ENCODE measurements around the gene SHH.

SHH gene

GRCh38 chr7:155810770-155811559 lies 1.3 kb downstream of the SHH start:
- no peak for DNase-seq
- intact Hi-C loops (cut with DNase I), result no loop called here

- intact Hi-C loops (cut with DNase I), result no loop called here
- DNase-seq, result peak in 6 of 42 donors; percentile 13 to 61 (median 32)
Observed at GRCh38 chr7:155809947-155810769, 2.1 kb downstream of the SHH start.

GRCh38 chr7:155809332-155809946 lies 2.8 kb downstream of the SHH start:
- intact Hi-C loops (cut with DNase I), result no loop called here

GRCh38 chr7:155808549-155809331 lies 3.5 kb downstream of the SHH start:
- intact Hi-C loops (cut with DNase I), result no loop called here

More at GRCh38 chr7:155809332-155809946, 2.8 kb downstream of the SHH start:
- DNase-seq, result peak in 6 of 42 donors; percentile 29 to 48 (median 46)

GRCh38 chr7:155807789-155808548 lies 4.3 kb downstream of the SHH start:
- DNase-seq, result no peak
- intact Hi-C loops (cut with DNase I), result no loop called here

More at GRCh38 chr7:155808549-155809331, 3.5 kb downstream of the SHH start:
- peak in 17 of 42 donors; percentile 25 to 65 (median 41) for DNase-seq

GRCh38 chr7:155807065-155807671 lies 5.1 kb downstream of the SHH start:
- intact Hi-C loops (cut with DNase I), result no loop called here

GRCh38 chr7:155806096-155806871 lies 6.0 kb downstream of the SHH start:
- no peak for DNase-seq
- intact Hi-C loops (cut with DNase I), result no loop called here

More at GRCh38 chr7:155807065-155807671, 5.1 kb downstream of the SHH start:
- no peak for DNase-seq

GRCh38 chr7:155805826-155806095 lies 6.5 kb downstream of the SHH start:
- intact Hi-C loops (cut with DNase I), result no loop called here
- no peak for DNase-seq

GRCh38 chr7:155804897-155805825 lies 7.1 kb downstream of the SHH start:
- intact Hi-C loops (cut with DNase I), result no loop called here
- DNase-seq, result peak in 41 of 42 donors; percentile 22 to 86 (median 70)

- no peak for DNase-seq
- intact Hi-C loops (cut with DNase I), result no loop called here
Observed at GRCh38 chr7:155804431-155804831, 7.8 kb downstream of the SHH start.

- DNase-seq, result peak in 5 of 42 donors; percentile 9 to 51 (median 22)
- intact Hi-C loops (cut with DNase I), result no loop called here
Observed at GRCh38 chr7:155803418-155804376, 8.6 kb downstream of the SHH start.

- intact Hi-C loops (cut with DNase I), result no loop called here
- DNase-seq, result no peak
Observed at GRCh38 chr7:155802906-155803417, 9.3 kb downstream of the SHH start.

GRCh38 chr7:155802291-155802690 lies 10.0 kb downstream of the SHH start:
- no peak for DNase-seq
- intact Hi-C loops (cut with DNase I), result no loop called here

- intact Hi-C loops (cut with DNase I), result no loop called here
- DNase-seq, result no peak
Observed at GRCh38 chr7:155800741-155801267, 11.5 kb downstream of the SHH start.

- intact Hi-C loops (cut with DNase I), result no loop called here
- DNase-seq, result no peak
Observed at GRCh38 chr7:155800301-155800700, 12.0 kb downstream of the SHH start.

Data from head of caudate nucleus (tissue), 42 donors.